HG03135 (cell line): ENCODE results near the gene G6PC3.
A peak's percentile ranks its signal among the peaks of the same experiment; 100 is the strongest.
"Not testable (repeated sequence)": the region's sequence is repeated elsewhere in the genome, so short reads cannot be mapped to it uniquely, and the experiment has no call there.

Source experiments
- ATAC-seq: cut with Tn5 transposase; IDR thresholded peaks from one replicate; pipeline ENCODE4 v1.9.1; 2021; ENCODE audit warnings: mild to moderate bottlenecking, moderate library complexity; ENCODE audit not compliant: unreplicated experiment

Gene G6PC3

GRCh38 chr17:44082256-44082927, 11.9 kb downstream of the G6PC3 start:
- no peak for ATAC-seq

- no peak for ATAC-seq
Observed at GRCh38 chr17:44083250-44083849, 12.8 kb downstream of the G6PC3 start.

- no peak for ATAC-seq
Observed at GRCh38 chr17:44084131-44084538, 13.6 kb downstream of the G6PC3 start.

GRCh38 chr17:44084921-44085320, 14.4 kb downstream of the G6PC3 start:
- ATAC-seq: no peak

GRCh38 chr17:44085908-44086307, 15.4 kb downstream of the G6PC3 start:
- no peak for ATAC-seq

GRCh38 chr17:44086364-44087311, 16.1 kb downstream of the G6PC3 start:
- ATAC-seq: no peak

- no peak for ATAC-seq
Observed at GRCh38 chr17:44087319-44087718, 16.8 kb downstream of the G6PC3 start.

GRCh38 chr17:44088254-44088653, 17.7 kb downstream of the G6PC3 start:
- no peak for ATAC-seq

- ATAC-seq: no peak
Observed at GRCh38 chr17:44091200-44091997, 20.9 kb downstream of the G6PC3 start.

- ATAC-seq: no peak
Observed at GRCh38 chr17:44092051-44092450, 21.5 kb downstream of the G6PC3 start.

- ATAC-seq: no peak
Observed at GRCh38 chr17:44093231-44093900, 22.8 kb downstream of the G6PC3 start.

GRCh38 chr17:44094701-44095387, 24.3 kb downstream of the G6PC3 start:
- ATAC-seq: no peak

- no peak for ATAC-seq
Observed at GRCh38 chr17:44095388-44095646, 24.8 kb downstream of the G6PC3 start.

- peak; percentile 67 for ATAC-seq
Observed at GRCh38 chr17:44095647-44096496, 25.3 kb downstream of the G6PC3 start.

GRCh38 chr17:44097110-44097958, 26.8 kb downstream of the G6PC3 start:
- ATAC-seq: no peak

- not testable (repeated sequence) for ATAC-seq
Observed at GRCh38 chr17:44101858-44102257, 31.3 kb downstream of the G6PC3 start.

GRCh38 chr17:44102849-44103622, 32.5 kb downstream of the G6PC3 start:
- ATAC-seq: no peak
